ENCODE results near the gene SLC13A3. TPM values are rescaled to one million over a fixed set of nuclear protein-coding genes. Genes with fewer than 3 reads are reported as not detected.
A peak's percentile ranks its signal among the peaks of the same experiment; 100 is the strongest.

The SLC13A3 gene
- total RNA-seq, 1 donor from 2014 or later = 1.6 TPM

GRCh38 chr20:46688151-46689081 is 37.2 kb upstream of the SLC13A3 start:
- TF ChIP-seq CTCF (conservative IDR thresholded peaks at IDR 0.05; ENCODE audit: low read depth, low read length) = no peak
- peak overlapping the region; percentile 86 for H3K4me3 ChIP-seq (ENCODE audit: low read depth, low read length)

GRCh38 chr20:46683939-46684750 is 32.9 kb upstream of the SLC13A3 start:
- no peak for TF ChIP-seq CTCF (conservative IDR thresholded peaks at IDR 0.05; ENCODE audit: low read depth, low read length)
- DNase-seq (ENCODE audit: low read depth) = no peak
- H3K4me3 ChIP-seq (ENCODE audit: low read depth, low read length) = peak overlapping the region; percentile 50

More at GRCh38 chr20:46688151-46689081, 37.2 kb upstream of the SLC13A3 start:
- DNase-seq (ENCODE audit: low read depth) = no peak

GRCh38 chr20:46683668-46683938 is 32.3 kb upstream of the SLC13A3 start:
- DNase-seq (ENCODE audit: low read depth) = no peak
- peak overlapping the region; percentile 50 for H3K4me3 ChIP-seq (ENCODE audit: low read depth, low read length)

GRCh38 chr20:46683011-46683667 is 31.9 kb upstream of the SLC13A3 start:
- no peak for DNase-seq (ENCODE audit: low read depth)
- no peak for TF ChIP-seq CTCF (conservative IDR thresholded peaks at IDR 0.05; ENCODE audit: low read depth, low read length)
- peak overlapping the region; percentile 50 for H3K4me3 ChIP-seq (ENCODE audit: low read depth, low read length)

More at GRCh38 chr20:46683668-46683938, 32.3 kb upstream of the SLC13A3 start:
- no peak for TF ChIP-seq CTCF (conservative IDR thresholded peaks at IDR 0.05; ENCODE audit: low read depth, low read length)

- TF ChIP-seq CTCF (conservative IDR thresholded peaks at IDR 0.05; ENCODE audit: low read depth, low read length) = no peak
- no peak overlapping the region for H3K4me3 ChIP-seq (ENCODE audit: low read depth, low read length)
- no peak for DNase-seq (ENCODE audit: low read depth)
These were observed 31.0 kb upstream of the SLC13A3 start for GRCh38 chr20:46682063-46682821.
